MCF 10A (cell line): Measurements from ENCODE around the gene HHLA2. TPM values are rescaled to one million over a fixed set of nuclear protein-coding genes. Genes with fewer than 3 reads are reported as not detected.
"Not testable (repeated sequence)": the region's sequence is repeated elsewhere in the genome, so short reads cannot be mapped to it uniquely, and the experiment has no call there.

Source experiments
- BruUV-seq: library from RNA; stranded (reverse); fragments of 400-500 nt; replicated peaks from 2 replicates; lab custom pipeline; 2021; lab: Mats Ljungman, UMichigan
- CTCF ChIA-PET: fragments of 300-600 bp; sonication (Branson Sonifier 250); formaldehyde crosslinking; extraction: SDS; loops from one replicate; lab custom pipeline; 2021; ENCODE audit warnings: antibody characterized with exemption, inconsistent platforms; lab: Yijun Ruan, JAX
- POLR2A ChIA-PET: fragments of 300-600, 350-650 bp; sonication (Branson Sonifier 250); formaldehyde crosslinking; extraction: SDS; loops from one replicate; lab custom pipeline; 2020; ENCODE audit warnings: antibody characterized with exemption, inconsistent platforms; lab: Yijun Ruan, JAX
- DNase-seq: peaks from one replicate; pipeline ENCODE4 v3.0.0-alpha.2; 2018; ENCODE audit not compliant: unreplicated experiment
- H3K27ac Mint-ChIP-seq: one replicate; pipeline ENCODE4 v1.8.0; 2022; ENCODE audit warnings: mild to moderate bottlenecking, low read depth, mixed read lengths; ENCODE audit not compliant: unreplicated experiment
- H3K27me3 Mint-ChIP-seq: one replicate; pipeline ENCODE4 v1.8.0; 2022; ENCODE audit warnings: mixed read lengths; ENCODE audit not compliant: insufficient read depth, unreplicated experiment
- H3K36me3 Mint-ChIP-seq: one replicate; pipeline ENCODE4 v1.8.0; 2022; ENCODE audit warnings: mild to moderate bottlenecking, moderate library complexity, mixed read lengths; ENCODE audit not compliant: insufficient read depth, unreplicated experiment
- H3K4me1 Mint-ChIP-seq: one replicate; pipeline ENCODE4 v1.8.0; 2022; ENCODE audit warnings: mixed read lengths; ENCODE audit not compliant: insufficient read depth, unreplicated experiment
- H3K4me3 Mint-ChIP-seq: one replicate; pipeline ENCODE4 v1.8.0; 2022; ENCODE audit warnings: mild to moderate bottlenecking, moderate library complexity, mixed read lengths; ENCODE audit not compliant: unreplicated experiment
- H3K9me3 Mint-ChIP-seq: one replicate; pipeline ENCODE4 v1.8.0; 2022; ENCODE audit warnings: mixed read lengths; ENCODE audit not compliant: unreplicated experiment
- intact Hi-C: fragments of 100-400 bp; cut with micrococcal nuclease; formaldehyde crosslinking; loops from 2 replicates; pipeline ENCODE4 v1.14.1; 2022
- total RNA-seq: library from RNA; stranded (reverse); gene quantifications from 2 replicates; pipeline ENCODE4 v1.2.3, GENCODE V29; 2022
- TF ChIP-seq, protein P1 (sequence below): fragments of 200-600 bp; IDR thresholded peaks from one replicate; pipeline ENCODE4 v1.8.0; 2022; ENCODE audit warnings: antibody characterized with exemption, mild to moderate bottlenecking; ENCODE audit not compliant: unreplicated experiment

The HHLA2 gene
- total RNA-seq, 1 experiment from 2014 or later = not detected

DNA sequence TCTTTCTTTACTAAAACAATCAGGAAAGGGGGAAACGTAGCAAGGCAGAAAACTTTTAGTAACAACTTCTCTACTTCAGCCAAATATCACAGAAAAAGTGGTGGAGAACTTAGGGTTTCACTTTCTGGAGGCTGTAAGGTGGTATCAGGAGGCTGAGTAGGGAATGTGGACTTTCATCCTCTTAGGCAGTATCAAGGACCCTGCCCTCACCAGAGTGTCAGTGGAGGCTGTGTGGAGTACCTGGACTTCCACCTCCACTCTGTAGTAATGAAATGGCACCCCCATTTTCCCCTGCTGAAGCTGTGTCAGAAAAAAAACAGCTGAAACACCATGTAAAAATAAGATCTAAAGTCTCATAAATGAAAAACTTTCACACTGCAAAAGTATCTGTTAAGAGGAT is 11.2 kb upstream of the HHLA2 start:
- Mint-ChIP-seq H3K27me3 (no peaks in the 10 kb centered on the region), H3K9me3 (no peaks in the 10 kb centered on the region), H3K4me1 (no peaks in the 10 kb centered on the region), H3K27ac (no peak overlapping the region), H3K4me3 (no peak overlapping the region), H3K36me3 (no peaks in the 10 kb centered on the region)
- no peak for DNase-seq
- CTCF ChIA-PET = no interaction called here
- POLR2A ChIA-PET = no interaction called here
- TF ChIP-seq, protein P1, sequence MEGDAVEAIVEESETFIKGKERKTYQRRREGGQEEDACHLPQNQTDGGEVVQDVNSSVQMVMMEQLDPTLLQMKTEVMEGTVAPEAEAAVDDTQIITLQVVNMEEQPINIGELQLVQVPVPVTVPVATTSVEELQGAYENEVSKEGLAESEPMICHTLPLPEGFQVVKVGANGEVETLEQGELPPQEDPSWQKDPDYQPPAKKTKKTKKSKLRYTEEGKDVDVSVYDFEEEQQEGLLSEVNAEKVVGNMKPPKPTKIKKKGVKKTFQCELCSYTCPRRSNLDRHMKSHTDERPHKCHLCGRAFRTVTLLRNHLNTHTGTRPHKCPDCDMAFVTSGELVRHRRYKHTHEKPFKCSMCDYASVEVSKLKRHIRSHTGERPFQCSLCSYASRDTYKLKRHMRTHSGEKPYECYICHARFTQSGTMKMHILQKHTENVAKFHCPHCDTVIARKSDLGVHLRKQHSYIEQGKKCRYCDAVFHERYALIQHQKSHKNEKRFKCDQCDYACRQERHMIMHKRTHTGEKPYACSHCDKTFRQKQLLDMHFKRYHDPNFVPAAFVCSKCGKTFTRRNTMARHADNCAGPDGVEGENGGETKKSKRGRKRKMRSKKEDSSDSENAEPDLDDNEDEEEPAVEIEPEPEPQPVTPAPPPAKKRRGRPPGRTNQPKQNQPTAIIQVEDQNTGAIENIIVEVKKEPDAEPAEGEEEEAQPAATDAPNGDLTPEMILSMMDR = no peak
- intact Hi-C loops = no loop called here
- BruUV-seq = no TSS peak

DNA sequence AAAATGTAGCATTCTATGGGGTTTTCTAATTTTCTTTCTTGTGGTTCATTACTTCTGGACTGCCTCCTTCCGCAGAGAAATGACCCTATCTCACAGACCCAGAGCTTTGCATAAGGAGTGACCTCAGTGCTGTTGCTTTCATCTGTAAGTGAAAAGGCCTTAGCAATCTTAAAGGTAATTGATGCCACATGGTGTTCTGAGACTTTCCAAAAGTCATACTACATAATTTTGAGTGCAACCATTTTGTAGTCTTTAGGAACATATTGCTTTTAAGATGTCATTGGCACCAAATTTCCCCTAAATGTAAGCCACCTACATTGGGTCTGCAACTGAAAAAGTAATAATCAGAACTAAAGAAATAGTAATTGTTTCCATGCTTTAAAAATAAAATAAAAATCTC is 9.2 kb upstream of the HHLA2 start:
- H3K36me3 Mint-ChIP-seq = no peaks in the 10 kb centered on the region
- no peaks in the 10 kb centered on the region for H3K27me3 Mint-ChIP-seq
- DNase-seq = no peak
- no peak overlapping the region for H3K27ac Mint-ChIP-seq
- BruUV-seq = no TSS peak
- CTCF ChIA-PET = interaction anchor here (0.7 kb wide), 1 partner anchor 74 kb away, joined by 3 read pairs; no protein-coding TSS in a partner anchor
- TF ChIP-seq, protein P1 = no peak
- H3K4me1 Mint-ChIP-seq = no peaks in the 10 kb centered on the region
- H3K9me3 Mint-ChIP-seq = peaks cover 13% of the 10 kb centered on the region
- intact Hi-C loops = no loop called here
- POLR2A ChIA-PET = no interaction called here
- no peak overlapping the region for H3K4me3 Mint-ChIP-seq

DNA sequence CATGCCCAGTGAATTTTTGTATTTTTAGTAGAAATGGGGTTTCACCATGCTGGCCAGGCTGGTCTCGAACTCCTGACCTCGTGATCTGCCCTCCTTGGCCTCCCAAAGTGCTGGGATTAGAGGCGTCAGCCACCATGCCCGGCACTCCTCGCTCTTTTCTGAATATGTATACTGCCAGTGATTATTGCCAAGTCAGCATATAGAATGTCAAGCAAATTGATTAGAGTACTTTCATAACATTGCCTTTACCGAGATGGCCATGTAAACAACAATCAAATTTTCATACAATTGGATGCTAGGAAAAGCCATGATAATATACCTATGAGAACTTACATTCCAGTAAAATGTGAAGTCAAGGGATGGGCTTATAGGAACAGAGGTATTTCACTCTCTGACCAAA is 8.2 kb upstream of the HHLA2 start:
- H3K36me3 Mint-ChIP-seq, H3K27me3 Mint-ChIP-seq, intact Hi-C loops, POLR2A ChIA-PET, H3K4me1 Mint-ChIP-seq, BruUV-seq, DNase-seq, CTCF ChIA-PET, H3K27ac Mint-ChIP-seq, H3K4me3 Mint-ChIP-seq: not testable (repeated sequence)
- H3K9me3 Mint-ChIP-seq = peaks cover 13% of the 10 kb centered on the region

DNA sequence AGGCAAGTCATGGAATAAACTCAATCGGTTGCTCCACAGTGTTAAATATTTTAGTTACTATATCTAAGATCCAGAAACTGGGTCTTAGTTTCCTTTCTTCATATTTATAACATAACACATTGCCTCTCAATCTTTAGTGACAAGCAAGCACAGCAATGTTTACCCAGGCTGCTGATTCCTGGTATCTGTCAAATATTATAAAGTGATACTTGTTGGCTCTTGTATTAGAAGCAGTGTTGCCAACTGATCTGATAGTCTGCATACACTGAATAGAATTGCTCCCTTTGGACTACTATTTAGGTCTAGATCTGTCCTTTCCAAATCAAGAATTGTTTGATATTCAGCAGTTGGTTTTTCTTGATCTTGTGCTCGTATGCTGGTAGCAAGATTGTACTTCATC is 7.2 kb upstream of the HHLA2 start:
- no peaks in the 10 kb centered on the region for H3K4me1 Mint-ChIP-seq
- TF ChIP-seq, protein P1 = no peak
- DNase-seq = no peak
- POLR2A ChIA-PET = no interaction called here
- CTCF ChIA-PET = no interaction called here
- peaks cover 13% of the 10 kb centered on the region for H3K9me3 Mint-ChIP-seq
- H3K4me3 Mint-ChIP-seq = no peak overlapping the region
- H3K27me3 Mint-ChIP-seq = no peaks in the 10 kb centered on the region
- no peak overlapping the region for H3K27ac Mint-ChIP-seq
- no peaks in the 10 kb centered on the region for H3K36me3 Mint-ChIP-seq
- intact Hi-C loops = no loop called here
- BruUV-seq = no TSS peak

DNA sequence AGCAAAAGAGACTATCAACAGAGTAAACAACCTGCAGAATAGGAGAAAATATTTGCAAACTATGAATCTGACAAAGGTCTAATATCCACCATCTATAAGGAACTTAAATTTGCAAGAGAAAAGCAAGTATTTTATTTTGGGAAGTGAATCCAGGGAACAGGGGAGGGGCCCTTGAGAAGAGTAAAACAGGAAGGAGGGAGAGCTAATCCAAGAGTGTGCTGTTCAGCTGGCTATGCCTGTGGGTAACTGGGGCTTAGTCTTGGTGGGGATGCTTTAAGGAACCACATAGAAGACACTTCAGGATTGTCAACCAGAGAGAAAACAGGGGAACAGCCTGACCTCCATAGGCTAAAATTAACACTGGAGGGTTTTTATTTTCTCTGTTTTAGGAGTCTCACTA is 3.9 kb upstream of the HHLA2 start:
- Mint-ChIP-seq H3K9me3 (peaks cover 13% of the 10 kb centered on the region), H3K27me3 (no peaks in the 10 kb centered on the region), H3K36me3 (no peaks in the 10 kb centered on the region), H3K4me3 (no peak overlapping the region), H3K4me1 (no peaks in the 10 kb centered on the region), H3K27ac (no peak overlapping the region)
- CTCF ChIA-PET = interaction anchor here (0.6 to 0.9 kb wide), 3 partner anchors 118 to 336 kb away, joined by 3 to 4 read pairs (median 3); no protein-coding TSS in a partner anchor
- TF ChIP-seq, protein P1 = no peak
- no TSS peak for BruUV-seq
- no peak for DNase-seq
- intact Hi-C loops = no loop called here
- POLR2A ChIA-PET = no interaction called here
